ENCODE data around the gene CNOT9.
A peak's percentile ranks its signal among the peaks of the same experiment; 100 is the strongest.
"Not testable (repeated sequence)": the region's sequence is repeated elsewhere in the genome, so short reads cannot be mapped to it uniquely, and the experiment has no call there.

The CNOT9 gene

DNA sequence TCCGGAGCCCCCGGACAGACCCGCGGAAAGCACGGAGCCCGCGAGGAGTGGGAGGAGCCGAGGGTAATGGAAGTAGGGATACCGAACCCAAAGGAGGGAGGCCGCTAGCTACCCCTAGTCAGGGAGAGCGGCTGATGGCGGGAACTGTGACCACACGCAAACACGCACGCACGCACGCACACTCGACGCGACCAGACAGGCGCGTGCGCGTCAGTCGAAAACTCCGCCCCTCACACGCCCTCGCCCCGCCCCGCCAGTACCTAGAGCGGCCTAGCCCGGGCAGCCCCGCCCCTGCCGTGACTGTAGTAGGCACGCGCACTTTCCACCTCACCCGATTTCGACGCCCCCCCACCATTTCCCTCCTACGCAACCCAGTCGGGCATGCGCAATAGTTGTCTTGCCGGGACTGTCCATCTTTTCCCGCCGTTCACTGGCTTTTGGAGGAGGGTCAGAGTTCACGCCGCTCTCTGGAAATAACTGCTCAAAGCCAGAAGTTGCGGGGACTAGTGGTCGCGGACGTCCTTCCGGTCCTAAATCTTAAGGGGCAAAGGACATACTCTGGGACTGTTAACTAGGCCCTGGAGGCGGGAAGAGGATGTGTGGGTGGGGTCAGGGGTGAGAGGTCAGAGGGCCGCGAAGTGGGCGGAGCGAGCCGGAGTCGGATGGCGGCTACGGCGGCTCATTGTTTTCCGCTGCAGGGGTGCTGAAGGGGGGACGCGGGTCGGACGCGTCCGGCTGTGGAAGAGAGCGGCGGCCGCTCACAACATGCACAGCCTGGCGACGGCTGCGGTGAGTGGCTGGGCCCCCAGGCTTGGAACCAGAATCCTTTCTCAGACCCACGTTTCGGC lies at the start of gene CNOT9, which contains the start of gene USP37:
TSS of gene CNOT9 (plus strand) at position 650 of the 848 bp plus-strand sequence. CDS start at position 766, 116 bp downstream.
TSS of gene USP37 (minus strand) at position 162 of the 848 bp plus-strand sequence. CDS start 9,698 bp downstream, outside the sequence.
- DNase-seq, result peak; percentile 99

- DNase-seq, result no peak
These were observed 49.8 kb upstream of the CNOT9 start for GRCh38 chr2:218518876-218519275.

- no peak for DNase-seq
These were observed 45.0 kb upstream of the CNOT9 start for GRCh38 chr2:218523651-218524050.

GRCh38 chr2:218528409-218528808 lies 40.2 kb upstream of the CNOT9 start:
- not testable (repeated sequence) for DNase-seq

- no peak for DNase-seq
These were observed 38.6 kb upstream of the CNOT9 start for GRCh38 chr2:218529990-218530389.

- DNase-seq, result peak; percentile 3
These were observed 31.7 kb upstream of the CNOT9 start for GRCh38 chr2:218536804-218537494.

GRCh38 chr2:218540015-218540414 lies 28.6 kb upstream of the CNOT9 start:
- DNase-seq, result peak; percentile 26

GRCh38 chr2:218546012-218546411 lies 22.6 kb upstream of the CNOT9 start:
- DNase-seq, result no peak

GRCh38 chr2:218547511-218547910 lies 21.1 kb upstream of the CNOT9 start:
- no peak for DNase-seq

DNA sequence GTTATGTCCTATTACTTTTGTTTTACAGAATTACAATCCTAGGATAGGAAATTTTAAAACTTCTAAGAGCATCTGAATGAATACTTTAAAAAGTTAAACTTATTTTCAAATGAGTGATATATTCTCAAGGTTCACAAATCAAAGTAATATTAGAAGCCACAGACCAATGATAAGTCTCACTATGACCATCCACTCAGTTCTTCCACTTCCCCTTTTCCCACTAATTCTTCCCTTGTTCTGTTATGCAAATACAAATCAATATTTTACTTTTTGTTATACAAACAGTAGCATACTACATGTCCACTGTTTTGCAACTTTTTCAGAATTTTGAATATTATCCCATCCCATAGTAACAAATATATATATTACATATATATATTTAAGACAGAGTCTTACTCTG lies 20.7 kb upstream of the CNOT9 start:
- no peak for DNase-seq

DNA sequence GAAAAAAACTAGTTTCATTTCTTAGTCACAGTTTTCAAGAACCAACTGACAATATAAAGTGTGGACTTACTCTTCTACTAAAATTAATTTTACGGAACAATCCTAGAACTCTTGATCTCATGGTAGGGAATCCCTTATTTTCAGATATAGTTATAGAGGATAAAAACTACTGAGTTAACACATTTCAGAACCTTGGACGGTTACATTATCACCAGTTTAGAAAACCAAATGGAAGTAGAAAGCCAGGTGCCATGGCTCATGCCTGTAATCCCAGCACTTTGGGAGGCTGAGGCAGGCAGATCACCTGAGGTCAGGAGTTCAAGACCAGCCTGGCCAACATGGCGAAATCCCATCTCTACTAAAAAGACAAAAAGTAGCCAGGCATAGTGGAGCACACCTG lies 14.4 kb upstream of the CNOT9 start:
- DNase-seq, result not testable (repeated sequence)

GRCh38 chr2:218555527-218555926 lies 13.1 kb upstream of the CNOT9 start:
- DNase-seq, result no peak

DNA sequence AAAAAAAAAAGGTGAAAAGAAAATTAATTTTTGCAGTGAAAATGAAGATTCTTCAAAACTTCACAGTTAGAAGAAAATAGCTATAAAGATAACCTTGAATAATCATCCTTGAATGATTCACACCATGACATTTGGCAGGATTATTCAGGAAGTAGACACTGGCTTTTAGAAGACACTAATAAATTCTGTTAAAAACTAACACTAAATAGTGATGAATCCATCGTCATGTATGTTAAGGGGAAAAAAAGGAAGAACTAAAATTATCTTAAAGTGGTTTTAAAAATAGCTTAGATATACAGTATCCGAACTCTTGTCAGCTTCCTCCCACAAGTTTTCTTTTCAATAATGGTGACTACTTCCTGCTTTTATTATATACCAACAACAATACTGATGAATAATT lies 10.7 kb upstream of the CNOT9 start:
- no peak for DNase-seq

GRCh38 chr2:218558986-218559385 lies 9.7 kb upstream of the CNOT9 start:
- no peak for DNase-seq

DNA sequence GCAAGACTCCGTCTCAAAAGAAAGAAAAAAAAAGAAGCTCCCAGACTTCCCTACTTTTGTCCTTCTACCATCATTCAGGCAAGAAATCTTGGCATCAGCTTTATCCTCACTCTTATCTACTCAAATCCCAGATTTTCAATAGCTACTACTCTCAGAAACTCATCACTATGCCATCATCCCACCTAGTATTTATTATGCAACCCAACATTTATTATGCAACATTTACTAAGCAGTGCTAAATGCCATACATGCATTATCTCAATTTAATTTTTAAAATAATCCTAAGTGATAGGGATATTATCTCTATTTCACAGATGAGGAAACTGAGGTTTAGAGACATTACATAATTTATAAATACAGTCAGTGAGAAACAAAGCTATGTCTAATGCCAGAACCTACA lies 4.6 kb upstream of the CNOT9 start:
- no peak for DNase-seq

DNA sequence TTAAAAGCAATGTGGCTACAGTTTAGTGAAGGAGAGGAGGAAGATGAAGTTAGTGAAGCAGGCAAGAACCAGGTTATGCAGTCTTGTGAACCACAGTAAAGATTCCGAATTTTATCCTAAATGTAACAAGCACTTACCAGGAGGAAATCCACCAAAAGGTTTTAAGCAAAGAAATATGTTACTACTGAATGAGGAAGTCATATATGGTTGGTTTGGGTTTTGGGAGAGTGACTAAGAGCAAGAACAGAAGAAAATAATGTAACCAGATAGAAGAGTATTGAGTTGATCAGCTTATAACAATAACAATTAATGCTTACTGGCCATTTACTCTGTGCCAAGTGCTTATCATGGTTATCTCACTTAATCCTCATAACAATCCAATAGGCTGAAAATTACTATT lies 2.3 kb upstream of the CNOT9 start:
- DNase-seq, result no peak

DNA sequence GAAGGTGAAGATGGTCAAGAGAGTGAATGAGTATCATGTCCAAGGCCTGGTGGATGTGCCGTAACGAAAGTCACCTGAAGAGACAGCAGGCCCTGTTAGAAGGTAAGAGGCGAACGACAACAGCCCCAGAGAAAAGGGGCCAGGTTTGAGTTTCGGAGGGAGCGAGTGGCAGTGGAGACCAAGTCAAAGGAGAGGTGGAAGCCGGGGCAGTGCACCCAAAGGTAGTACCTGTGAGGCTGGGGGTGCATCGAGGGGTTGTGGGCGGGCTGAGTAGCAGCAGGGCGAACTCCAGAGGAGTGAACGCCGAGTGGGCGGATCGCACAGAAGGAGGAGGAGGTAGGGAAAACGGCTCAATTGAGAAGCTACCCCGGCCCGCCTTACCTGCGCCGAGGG lies 846 bp upstream of the CNOT9 start:
- no peak for DNase-seq

- peak; percentile 77 for DNase-seq
These were observed 396 bp downstream of the CNOT9 start for GRCh38 chr2:218569038-218569431.

GRCh38 chr2:218569661-218570500 lies 1.2 kb downstream of the CNOT9 start:
- peak; percentile 43 for DNase-seq

- DNase-seq, result peak; percentile 19
These were observed 2.2 kb downstream of the CNOT9 start for GRCh38 chr2:218570850-218571249.

- no peak for DNase-seq
These were observed 8.2 kb downstream of the CNOT9 start for GRCh38 chr2:218576854-218577253.

GRCh38 chr2:218577482-218578220 lies 9.0 kb downstream of the CNOT9 start:
- no peak for DNase-seq
